Measurements from ENCODE around the gene MIEF2. TPM values are rescaled to one million over a fixed set of nuclear protein-coding genes. Genes with fewer than 3 reads are reported as not detected.

MIEF2 gene
- total RNA-seq, 1 experiment from 2014 or later = 11.2 TPM

- H3K27ac ChIP-seq (ENCODE audit: low read length) = no peak overlapping the region
Observed at GRCh38 chr17:18252160-18252559, 8.3 kb upstream of the MIEF2 start.

GRCh38 chr17:18253187-18253884, 7.1 kb upstream of the MIEF2 start:
- H3K27ac ChIP-seq (ENCODE audit: low read length) = no peak overlapping the region
- intact Hi-C loops (cut with micrococcal nuclease; ENCODE audit: unreplicated experiment) = no loop called here
- TF ChIP-seq, protein P1, sequence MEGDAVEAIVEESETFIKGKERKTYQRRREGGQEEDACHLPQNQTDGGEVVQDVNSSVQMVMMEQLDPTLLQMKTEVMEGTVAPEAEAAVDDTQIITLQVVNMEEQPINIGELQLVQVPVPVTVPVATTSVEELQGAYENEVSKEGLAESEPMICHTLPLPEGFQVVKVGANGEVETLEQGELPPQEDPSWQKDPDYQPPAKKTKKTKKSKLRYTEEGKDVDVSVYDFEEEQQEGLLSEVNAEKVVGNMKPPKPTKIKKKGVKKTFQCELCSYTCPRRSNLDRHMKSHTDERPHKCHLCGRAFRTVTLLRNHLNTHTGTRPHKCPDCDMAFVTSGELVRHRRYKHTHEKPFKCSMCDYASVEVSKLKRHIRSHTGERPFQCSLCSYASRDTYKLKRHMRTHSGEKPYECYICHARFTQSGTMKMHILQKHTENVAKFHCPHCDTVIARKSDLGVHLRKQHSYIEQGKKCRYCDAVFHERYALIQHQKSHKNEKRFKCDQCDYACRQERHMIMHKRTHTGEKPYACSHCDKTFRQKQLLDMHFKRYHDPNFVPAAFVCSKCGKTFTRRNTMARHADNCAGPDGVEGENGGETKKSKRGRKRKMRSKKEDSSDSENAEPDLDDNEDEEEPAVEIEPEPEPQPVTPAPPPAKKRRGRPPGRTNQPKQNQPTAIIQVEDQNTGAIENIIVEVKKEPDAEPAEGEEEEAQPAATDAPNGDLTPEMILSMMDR (IDR thresholded peaks at IDR 0.05) = no peak
- TF ChIP-seq POLR2AphosphoS5 (IDR thresholded peaks at IDR 0.05; ENCODE audit: low read depth, low read length) (no peak), SIN3A (IDR thresholded peaks at IDR 0.05; ENCODE audit: borderline replicate concordance, insufficient read depth, low read depth, low read length) (no peak), TCF7L2 (IDR thresholded peaks at IDR 0.05; ENCODE audit: low read depth, low read length) (no peak)
- TF ChIP-seq, protein P2, sequence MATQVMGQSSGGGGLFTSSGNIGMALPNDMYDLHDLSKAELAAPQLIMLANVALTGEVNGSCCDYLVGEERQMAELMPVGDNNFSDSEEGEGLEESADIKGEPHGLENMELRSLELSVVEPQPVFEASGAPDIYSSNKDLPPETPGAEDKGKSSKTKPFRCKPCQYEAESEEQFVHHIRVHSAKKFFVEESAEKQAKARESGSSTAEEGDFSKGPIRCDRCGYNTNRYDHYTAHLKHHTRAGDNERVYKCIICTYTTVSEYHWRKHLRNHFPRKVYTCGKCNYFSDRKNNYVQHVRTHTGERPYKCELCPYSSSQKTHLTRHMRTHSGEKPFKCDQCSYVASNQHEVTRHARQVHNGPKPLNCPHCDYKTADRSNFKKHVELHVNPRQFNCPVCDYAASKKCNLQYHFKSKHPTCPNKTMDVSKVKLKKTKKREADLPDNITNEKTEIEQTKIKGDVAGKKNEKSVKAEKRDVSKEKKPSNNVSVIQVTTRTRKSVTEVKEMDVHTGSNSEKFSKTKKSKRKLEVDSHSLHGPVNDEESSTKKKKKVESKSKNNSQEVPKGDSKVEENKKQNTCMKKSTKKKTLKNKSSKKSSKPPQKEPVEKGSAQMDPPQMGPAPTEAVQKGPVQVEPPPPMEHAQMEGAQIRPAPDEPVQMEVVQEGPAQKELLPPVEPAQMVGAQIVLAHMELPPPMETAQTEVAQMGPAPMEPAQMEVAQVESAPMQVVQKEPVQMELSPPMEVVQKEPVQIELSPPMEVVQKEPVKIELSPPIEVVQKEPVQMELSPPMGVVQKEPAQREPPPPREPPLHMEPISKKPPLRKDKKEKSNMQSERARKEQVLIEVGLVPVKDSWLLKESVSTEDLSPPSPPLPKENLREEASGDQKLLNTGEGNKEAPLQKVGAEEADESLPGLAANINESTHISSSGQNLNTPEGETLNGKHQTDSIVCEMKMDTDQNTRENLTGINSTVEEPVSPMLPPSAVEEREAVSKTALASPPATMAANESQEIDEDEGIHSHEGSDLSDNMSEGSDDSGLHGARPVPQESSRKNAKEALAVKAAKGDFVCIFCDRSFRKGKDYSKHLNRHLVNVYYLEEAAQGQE (IDR thresholded peaks at IDR 0.05; ENCODE audit: insufficient read depth in 1 of 2, low read depth in 2 of 2, low read length in 1 of 2) = no peak
- CTCF ChIA-PET = no interaction called here
- no peaks in the 10 kb centered on the region; the same call in 1 of the 2 replicates for H3K36me3 ChIP-seq (ENCODE audit: control insufficient read depth, insufficient read depth, low read length)
- in situ Hi-C loops (cut with HindIII; ENCODE audit: low pct_unique_long_range_greater_than_20kb, low sequenced_read_pairs) = no loop called here
- no peaks in the 10 kb centered on the region for H3K27me3 ChIP-seq (ENCODE audit: control insufficient read depth, insufficient read depth, low read length)
- no peaks in the 10 kb centered on the region for H3K9me3 ChIP-seq (ENCODE audit: control insufficient read depth, insufficient read depth, low read depth, low read length)
- POLR2A ChIA-PET = no interaction called here
- no TSS peak for BruUV-seq (replicated peaks)
- H3K4me3 ChIP-seq (ENCODE audit: low read depth in 2 of 2, low read length in 2 of 2) = no peak overlapping the region
- ATAC-seq (no peak), DNase-seq (ENCODE audit: low read depth, low spot score) (no peak)
- H3K4me1 ChIP-seq (ENCODE audit: control insufficient read depth, insufficient read depth, low read length) = peaks cover 6% of the 10 kb centered on the region; the same call in 1 of the 2 replicates

More at GRCh38 chr17:18252160-18252559, 8.3 kb upstream of the MIEF2 start:
- ChIA-PET POLR2A (no interaction called here), CTCF (no interaction called here)
- peaks cover 4% of the 10 kb centered on the region; the same call in 1 of the 2 replicates for H3K4me1 ChIP-seq (ENCODE audit: control insufficient read depth, insufficient read depth, low read length)
- no peaks in the 10 kb centered on the region for H3K9me3 ChIP-seq (ENCODE audit: control insufficient read depth, insufficient read depth, low read depth, low read length)
- no TSS peak for BruUV-seq (replicated peaks)
- ATAC-seq = no peak
- H3K36me3 ChIP-seq (ENCODE audit: control insufficient read depth, insufficient read depth, low read length) = no peaks in the 10 kb centered on the region; the same call in 1 of the 2 replicates
- H3K4me3 ChIP-seq (ENCODE audit: low read depth in 2 of 2, low read length in 2 of 2) = no peak overlapping the region
- TF ChIP-seq SIN3A (IDR thresholded peaks at IDR 0.05; ENCODE audit: borderline replicate concordance, insufficient read depth, low read depth, low read length) (no peak), POLR2AphosphoS5 (IDR thresholded peaks at IDR 0.05; ENCODE audit: low read depth, low read length) (no peak), TCF7L2 (IDR thresholded peaks at IDR 0.05; ENCODE audit: low read depth, low read length) (no peak)
- TF ChIP-seq, protein P1 (IDR thresholded peaks at IDR 0.05) = no peak
- TF ChIP-seq, protein P2 (IDR thresholded peaks at IDR 0.05; ENCODE audit: insufficient read depth in 1 of 2, low read depth in 2 of 2, low read length in 1 of 2) = no peak
- no peaks in the 10 kb centered on the region for H3K27me3 ChIP-seq (ENCODE audit: control insufficient read depth, insufficient read depth, low read length)
- in situ Hi-C loops (cut with HindIII; ENCODE audit: low pct_unique_long_range_greater_than_20kb, low sequenced_read_pairs) = no loop called here
- intact Hi-C loops (cut with micrococcal nuclease; ENCODE audit: unreplicated experiment) = no loop called here
- DNase-seq (ENCODE audit: low read depth, low spot score) = no peak

All from Panc1 (cell line).